Ishikawa (cell line): ENCODE results near the gene LCK.

Experiments
- CEBPB ChIP-seq: IDR thresholded peaks from 2 replicates; pipeline ENCODE4 v1.6.1; 2012
- CREB1 ChIP-seq: IDR thresholded peaks from 2 replicates; pipeline ENCODE4 v1.6.1; 2012; ENCODE audit warnings: low read depth
- EGR1 ChIP-seq: IDR thresholded peaks from 2 replicates; pipeline ENCODE4 v1.6.1; 2012
- EP300 ChIP-seq: IDR thresholded peaks from 2 replicates; pipeline ENCODE4 v1.6.1; 2012; ENCODE audit warnings: borderline replicate concordance
- MAX ChIP-seq: IDR thresholded peaks from 2 replicates; pipeline ENCODE4 v1.6.1; 2012
- RAD21 ChIP-seq: IDR thresholded peaks from 2 replicates; pipeline ENCODE4 v1.6.1; 2012; ENCODE audit warnings: low read depth
- REST ChIP-seq: IDR thresholded peaks from 2 replicates; pipeline ENCODE4 v1.6.1; 2012; ENCODE audit warnings: low read depth, mild to moderate bottlenecking
- TAF1 ChIP-seq: IDR thresholded peaks from 2 replicates; pipeline ENCODE4 v1.6.1; 2012; ENCODE audit warnings: low read depth, mild to moderate bottlenecking
- TEAD4 ChIP-seq: IDR thresholded peaks from 2 replicates; pipeline ENCODE4 v1.6.1; 2012
- USF1 ChIP-seq: IDR thresholded peaks from 2 replicates; pipeline ENCODE4 v1.6.1; 2012
- YY1 ChIP-seq: IDR thresholded peaks from 2 replicates; pipeline ENCODE4 v1.6.1; 2012; ENCODE audit warnings: low read depth
- ZBTB7A ChIP-seq: IDR thresholded peaks from 2 replicates; pipeline ENCODE4 v1.6.1; 2012; ENCODE audit warnings: low read depth

- TF ChIP-seq CEBPB = no peak
- no peak for TF ChIP-seq RAD21
- no peak for TF ChIP-seq TAF1
- no peak for TF ChIP-seq ZBTB7A
- no peak for TF ChIP-seq YY1
- TF ChIP-seq EP300 = no peak
- TF ChIP-seq CREB1 = no peak
- TF ChIP-seq TEAD4 = no peak
- TF ChIP-seq USF1 = no peak
- TF ChIP-seq REST = no peak
- no peak for TF ChIP-seq EGR1
- no peak for TF ChIP-seq MAX
These were observed 24.4 kb downstream of the LCK start for GRCh38 chr1:32275424-32275823.
